GM18502 (cell line): ENCODE data around the gene OTX2.

Experiments used
- ATAC-seq: cut with Tn5 transposase; IDR thresholded peaks from one replicate; pipeline ENCODE4 v1.9.1; 2021; ENCODE audit warnings: mild to moderate bottlenecking; ENCODE audit not compliant: unreplicated experiment, poor library complexity

Gene OTX2

GRCh38 chr14:56797569-56798446, 12.5 kb downstream of the OTX2 start:
- no peak for ATAC-seq

DNA sequence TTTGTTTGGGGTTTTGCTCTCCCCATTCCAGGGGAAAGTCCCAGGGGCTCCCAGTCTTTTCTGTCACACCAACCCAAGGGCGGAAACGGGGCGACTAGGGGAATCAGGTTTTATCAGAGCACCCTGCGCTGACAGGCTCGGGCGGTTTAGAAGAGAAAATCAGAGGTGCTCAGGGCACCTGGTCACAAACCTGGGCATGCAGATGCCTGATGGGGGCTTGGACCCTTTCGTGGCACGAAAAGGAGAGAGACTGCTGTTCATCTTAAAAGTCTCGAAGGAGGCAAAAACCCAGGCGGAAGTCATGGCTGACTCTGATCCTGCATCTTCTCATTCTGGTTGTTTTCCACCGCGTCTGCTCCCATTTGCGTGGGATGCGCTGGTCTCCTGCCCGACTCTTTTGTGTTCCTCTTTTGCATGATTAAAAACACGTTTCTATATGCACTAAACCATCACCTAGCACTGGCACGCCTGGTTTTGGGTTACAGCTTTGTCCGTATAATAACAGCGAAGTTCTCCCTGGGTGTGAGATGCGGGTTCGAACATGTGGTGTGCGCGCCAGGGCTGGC, 13.2 kb downstream of the OTX2 start:
- ATAC-seq, result no peak

DNA sequence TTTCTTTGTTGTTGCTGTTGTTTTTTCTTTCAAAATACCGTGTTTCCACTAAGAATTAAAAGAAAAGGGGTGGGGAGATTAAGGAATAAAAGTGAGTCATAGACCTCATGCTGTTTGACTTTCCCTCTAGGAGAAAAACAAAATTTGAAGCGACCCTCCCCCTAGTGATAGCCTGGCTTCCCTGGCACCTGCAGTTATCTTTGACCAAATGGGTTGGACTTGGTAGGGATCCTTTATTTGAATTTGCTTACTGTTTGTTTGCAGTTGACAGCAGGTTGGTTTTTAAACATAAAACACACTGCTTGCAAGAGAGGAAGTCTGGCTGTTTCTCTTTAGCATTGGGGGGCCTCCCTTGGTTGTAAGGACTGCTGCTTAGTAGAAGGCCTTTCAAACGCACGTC, 14.0 kb downstream of the OTX2 start:
- ATAC-seq, result no peak

DNA sequence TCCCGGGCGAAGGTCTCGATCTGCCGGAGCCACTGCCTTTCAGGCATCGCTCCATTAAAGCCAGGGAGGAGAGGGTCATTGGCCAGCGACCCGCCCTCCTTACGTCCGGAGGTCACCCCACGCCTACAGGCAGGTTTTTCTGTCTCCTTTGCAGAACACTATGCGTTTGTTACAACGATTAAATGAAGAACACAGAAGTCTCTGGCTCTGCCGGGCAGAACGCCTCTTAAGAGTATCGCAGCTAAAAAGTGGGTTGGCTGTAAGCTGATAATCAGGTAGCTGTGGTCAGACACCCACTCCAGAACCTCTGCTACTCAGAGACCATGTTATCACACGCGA, 15.0 kb downstream of the OTX2 start:
- ATAC-seq, result no peak

GRCh38 chr14:56794557-56795283, 15.6 kb downstream of the OTX2 start:
- ATAC-seq, result no peak

- ATAC-seq, result no peak
These were observed 16.2 kb downstream of the OTX2 start for GRCh38 chr14:56794088-56794556.

DNA sequence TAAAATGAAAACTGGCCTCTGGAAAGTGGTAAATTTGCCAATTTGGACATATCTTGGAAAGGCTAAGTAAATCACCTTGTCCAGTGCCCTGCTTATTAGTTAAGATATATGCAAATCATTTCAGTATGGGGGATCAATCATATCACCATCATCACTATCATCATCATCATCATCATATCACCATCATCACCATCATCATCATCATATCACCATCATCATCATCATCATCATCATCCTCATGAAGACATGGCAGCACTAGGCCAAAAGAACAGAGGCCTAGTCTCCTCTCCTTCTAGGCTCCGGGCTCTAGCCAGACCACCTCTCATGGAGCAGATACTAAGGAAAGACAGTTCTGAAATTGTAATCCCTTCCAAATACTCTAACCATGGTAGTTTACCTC, 20.3 kb downstream of the OTX2 start:
- no peak for ATAC-seq

GRCh38 chr14:56787530-56787929, 22.7 kb downstream of the OTX2 start:
- no peak for ATAC-seq

DNA sequence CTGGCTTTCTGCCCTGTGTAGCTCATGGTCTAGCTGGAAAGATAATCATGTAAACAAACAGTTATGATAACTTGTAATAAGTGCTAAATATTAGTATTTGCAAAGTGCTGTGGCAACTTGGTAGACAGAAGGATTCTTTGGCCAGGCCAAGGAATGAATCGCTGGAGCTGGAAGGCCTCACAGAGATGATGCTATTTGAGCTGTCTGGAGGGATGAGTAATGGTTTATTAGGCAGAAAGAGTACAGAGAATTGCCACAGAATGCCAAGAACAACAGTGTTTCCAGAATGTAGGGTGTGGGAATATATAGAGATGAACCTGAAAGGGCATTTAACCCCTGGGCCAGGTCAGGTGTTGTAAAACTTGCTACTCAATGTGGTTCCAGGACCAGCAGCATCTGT, 27.6 kb downstream of the OTX2 start:
- no peak for ATAC-seq

DNA sequence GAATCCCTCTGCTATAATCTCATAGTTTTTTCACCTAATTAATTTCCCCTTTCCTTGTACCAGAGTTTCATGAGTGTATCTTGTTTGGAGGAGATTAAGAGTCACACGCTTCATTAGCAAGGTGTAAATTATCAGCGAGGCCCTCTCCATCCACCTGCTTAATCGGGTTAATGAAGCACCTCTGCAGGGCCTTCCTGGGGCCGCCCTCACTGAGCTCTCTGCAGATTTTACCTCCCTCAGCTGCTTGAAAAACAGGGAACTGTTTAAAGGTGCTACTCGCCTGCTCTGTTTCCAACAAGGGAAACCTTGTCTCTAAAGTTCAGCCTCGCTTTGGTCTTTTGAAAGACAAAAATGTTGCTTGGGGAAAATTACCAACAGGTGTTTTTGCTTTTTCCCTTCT, 35.8 kb downstream of the OTX2 start:
- ATAC-seq, result no peak

- ATAC-seq, result no peak
These were observed 39.8 kb downstream of the OTX2 start for GRCh38 chr14:56770512-56770911.

- no peak for ATAC-seq
These were observed 49.9 kb downstream of the OTX2 start for GRCh38 chr14:56760164-56760914.

DNA sequence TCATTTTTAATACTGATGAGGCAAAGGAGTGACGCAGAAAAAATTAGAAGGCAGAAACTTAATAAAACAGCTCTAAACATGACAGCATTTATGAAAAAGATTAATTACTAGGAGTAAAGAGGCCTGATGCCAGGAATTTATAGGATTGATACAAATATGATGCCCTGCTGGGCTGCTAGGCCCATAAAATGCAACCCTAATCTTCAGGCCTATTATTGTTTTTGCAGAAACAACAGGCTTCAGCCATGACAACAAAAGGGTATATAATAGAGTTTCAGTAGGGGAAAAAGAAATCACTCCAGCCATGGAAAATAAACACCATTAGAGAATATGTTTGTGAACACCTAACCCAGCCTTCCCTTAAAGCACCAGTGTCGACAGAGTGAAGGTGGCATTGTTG, 50.6 kb downstream of the OTX2 start:
- no peak for ATAC-seq

DNA sequence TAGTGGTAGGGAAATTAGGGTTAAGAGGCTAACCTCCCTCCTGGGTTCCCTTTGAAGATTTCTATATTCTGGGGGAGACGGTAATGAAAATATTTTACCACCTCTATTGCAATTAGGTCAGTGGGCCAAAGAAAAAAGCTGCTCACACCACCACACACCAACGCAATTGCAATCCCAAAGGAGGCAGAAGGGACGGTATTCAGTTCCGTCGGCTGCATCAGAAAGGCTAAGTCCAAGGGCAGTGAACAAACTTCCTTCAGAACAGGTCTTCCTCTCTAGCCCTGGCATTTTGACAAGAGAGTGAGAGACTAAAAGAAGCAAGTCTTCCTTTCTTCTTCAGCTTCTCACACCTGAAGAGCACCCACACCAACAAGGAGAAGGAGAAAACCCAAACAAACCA, 51.2 kb downstream of the OTX2 start:
- ATAC-seq, result no peak

DNA sequence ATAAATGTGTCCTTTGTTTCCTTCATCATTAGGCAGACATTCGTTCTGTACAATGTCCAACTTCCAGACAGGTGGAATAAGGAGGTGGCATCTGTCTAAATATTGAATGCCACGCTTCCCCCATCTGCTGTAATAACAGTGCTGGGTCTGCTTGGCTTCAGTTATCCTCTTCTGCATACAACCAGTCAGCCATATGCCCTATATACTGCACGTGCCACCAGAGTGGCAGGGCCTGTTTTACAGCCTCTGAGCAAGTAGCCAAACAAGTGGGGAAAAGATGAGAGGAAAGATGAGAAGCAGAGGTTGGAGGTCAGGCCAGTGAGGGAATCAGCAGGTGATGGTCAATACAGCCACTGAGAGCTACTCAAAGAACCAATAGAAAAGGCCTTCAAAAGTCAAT, 55.4 kb downstream of the OTX2 start:
- ATAC-seq, result no peak

- no peak for ATAC-seq
These were observed 56.9 kb downstream of the OTX2 start for GRCh38 chr14:56753396-56753795.

GRCh38 chr14:56752428-56752827, 57.9 kb downstream of the OTX2 start:
- ATAC-seq, result no peak

GRCh38 chr14:56751471-56751870, 58.8 kb downstream of the OTX2 start:
- no peak for ATAC-seq
